Urinary bladder (tissue), 4 donors: ENCODE results near the gene STC2. TPM values are rescaled to one million over a fixed set of nuclear protein-coding genes. Genes with fewer than 3 reads are reported as not detected.

Experiments
- DNase-seq: peaks from one replicate; pipeline ENCODE4 v3.0.0-alpha.2; 2015; ENCODE audit errors: extremely low spot score
- H3K27ac ChIP-seq: one replicate; pipeline ENCODE4 v1.5.1; 2013; ENCODE audit warnings: low read depth, mild to moderate bottlenecking, moderate library complexity
- H3K36me3 ChIP-seq: one replicate; pipeline ENCODE4 v1.6.1; 2013; ENCODE audit warnings: mild to moderate bottlenecking, moderate library complexity; ENCODE audit not compliant: insufficient read depth
- H3K4me1 ChIP-seq: one replicate; pipeline ENCODE4 v1.6.1; 2013; ENCODE audit warnings: mild to moderate bottlenecking, moderate library complexity; ENCODE audit not compliant: insufficient read depth
- H3K4me3 ChIP-seq: one replicate; pipeline ENCODE4 v1.5.1; 2013; ENCODE audit warnings: low read depth, low read length
- WGBS: extraction: QIAGEN DNeasy Blood & Tissue Kit; methylation state at CpG from one replicate; pipeline ENCODE4 v1.1.7; 2013; 5-methylcytosine and 5-hydroxymethylcytosine counted together
- polyA plus RNA-seq: library from polyadenylated mRNA; stranded (reverse); fragments of 200-250 nt; gene quantifications from one replicate; pipeline ENCODE4 v1.2.3, GENCODE V29; 2013
- total RNA-seq: library from RNA; depleted of rRNA; stranded (reverse); fragments of >200 nt; gene quantifications from one replicate; pipeline ENCODE4 v1.2.3, GENCODE V29; 2014
- donor health status: healthy with polysubstance abuse.
- donor health status: healthy.

The STC2 gene
- total and polyA plus RNA-seq, 2 donors = 3.4 to 8.9 TPM

- DNase-seq = no peak
- H3K4me3 ChIP-seq = no peak overlapping the region
- no peaks in the 10 kb centered on the region for H3K36me3 ChIP-seq
- no peak overlapping the region for H3K27ac ChIP-seq
- no peaks in the 10 kb centered on the region for H3K4me1 ChIP-seq
- 61% methylated on average over 2 of the region's 2 CpGs for WGBS
Measured at GRCh38 chr5:173334808-173335207, 6.6 kb upstream of the STC2 start.

- no peak overlapping the region for H3K4me3 ChIP-seq
- 83% methylated on average over 4 of the region's 4 CpGs for WGBS
Measured at GRCh38 chr5:173333925-173334661, 5.9 kb upstream of the STC2 start.

GRCh38 chr5:173331956-173332479, 3.8 kb upstream of the STC2 start:
- no peaks in the 10 kb centered on the region for H3K4me1 ChIP-seq
- 43% methylated on average over 16 of the region's 16 CpGs for WGBS
- no peak for DNase-seq
- no peaks in the 10 kb centered on the region for H3K36me3 ChIP-seq
- H3K27ac ChIP-seq = no peak overlapping the region
- H3K4me3 ChIP-seq = no peak overlapping the region

More at GRCh38 chr5:173333925-173334661, 5.9 kb upstream of the STC2 start:
- Histone ChIP-seq H3K27ac (no peak overlapping the region), H3K36me3 (no peaks in the 10 kb centered on the region), H3K4me1 (no peaks in the 10 kb centered on the region)
- no peak for DNase-seq

GRCh38 chr5:173331287-173331686, 3.1 kb upstream of the STC2 start:
- no peak overlapping the region for H3K27ac ChIP-seq
- H3K4me1 ChIP-seq = no peaks in the 10 kb centered on the region
- DNase-seq = no peak
- WGBS = 93% methylated on average over 4 of the region's 4 CpGs
- H3K36me3 ChIP-seq = no peaks in the 10 kb centered on the region
- H3K4me3 ChIP-seq = no peak overlapping the region

GRCh38 chr5:173330338-173331206, 2.4 kb upstream of the STC2 start:
- no peak overlapping the region for H3K4me3 ChIP-seq
- no peak overlapping the region for H3K27ac ChIP-seq
- H3K4me1 ChIP-seq = no peaks in the 10 kb centered on the region
- no peaks in the 10 kb centered on the region for H3K36me3 ChIP-seq
- WGBS = 93% methylated on average over 8 of the region's 8 CpGs
- DNase-seq = no peak

- H3K4me1 ChIP-seq = no peaks in the 10 kb centered on the region
- no peaks in the 10 kb centered on the region for H3K36me3 ChIP-seq
- H3K27ac ChIP-seq = no peak overlapping the region
- H3K4me3 ChIP-seq = peak overlapping the region; percentile 38
- DNase-seq = no peak
- 14% methylated on average over 77 of the region's 77 CpGs for WGBS
Measured at GRCh38 chr5:173329491-173330337, 1.5 kb upstream of the STC2 start.

GRCh38 chr5:173328844-173329490, 753 bp upstream of the STC2 start:
- Histone ChIP-seq H3K4me1 (no peaks in the 10 kb centered on the region), H3K27ac (no peak overlapping the region), H3K36me3 (no peaks in the 10 kb centered on the region), H3K4me3 (peak overlapping the region; percentile 38)
- no peak for DNase-seq
- WGBS = 4% methylated on average over 29 of the region's 29 CpGs

GRCh38 chr5:173327084-173327947, 898 bp downstream of the STC2 start:
- DNase-seq = no peak
- H3K36me3 ChIP-seq = no peaks in the 10 kb centered on the region
- peak overlapping the region; percentile 20 for H3K4me3 ChIP-seq
- WGBS = 7% methylated on average over 76 of the region's 76 CpGs
- no peak overlapping the region for H3K27ac ChIP-seq
- no peaks in the 10 kb centered on the region for H3K4me1 ChIP-seq

GRCh38 chr5:173326501-173326960, 1.7 kb downstream of the STC2 start:
- Histone ChIP-seq H3K27ac (no peak overlapping the region), H3K36me3 (no peaks in the 10 kb centered on the region), H3K4me1 (no peaks in the 10 kb centered on the region), H3K4me3 (no peak overlapping the region)
- no peak for DNase-seq
- WGBS = 40% methylated on average over 15 of the region's 15 CpGs

GRCh38 chr5:173325091-173325698, 3.0 kb downstream of the STC2 start:
- no peak for DNase-seq
- Histone ChIP-seq H3K36me3 (no peaks in the 10 kb centered on the region), H3K4me3 (no peak overlapping the region), H3K4me1 (no peaks in the 10 kb centered on the region), H3K27ac (no peak overlapping the region)
- WGBS = 89% methylated on average over 13 of the region's 13 CpGs

- no peak for DNase-seq
- no peaks in the 10 kb centered on the region for H3K4me1 ChIP-seq
- WGBS = 23% methylated on average over 29 of the region's 29 CpGs
- no peak overlapping the region for H3K27ac ChIP-seq
- no peaks in the 10 kb centered on the region for H3K36me3 ChIP-seq
- H3K4me3 ChIP-seq = no peak overlapping the region
Measured at GRCh38 chr5:173324115-173325001, 3.9 kb downstream of the STC2 start.
